Stimulated activated CD8-positive, alpha-beta memory T cell treated with anti-CD3 and anti-CD28 coated beads, Interleukin-15, amount 100 ng/mL, for 1 hour (primary cell): ENCODE data around the gene C15orf39.
A peak's percentile ranks its signal among the peaks of the same experiment; 100 is the strongest.

Experiments
- DNase-seq: peaks from one replicate; pipeline ENCODE4 v3.0.0-alpha.2; 2020; ENCODE audit warnings: low read depth

The C15orf39 gene

DNA sequence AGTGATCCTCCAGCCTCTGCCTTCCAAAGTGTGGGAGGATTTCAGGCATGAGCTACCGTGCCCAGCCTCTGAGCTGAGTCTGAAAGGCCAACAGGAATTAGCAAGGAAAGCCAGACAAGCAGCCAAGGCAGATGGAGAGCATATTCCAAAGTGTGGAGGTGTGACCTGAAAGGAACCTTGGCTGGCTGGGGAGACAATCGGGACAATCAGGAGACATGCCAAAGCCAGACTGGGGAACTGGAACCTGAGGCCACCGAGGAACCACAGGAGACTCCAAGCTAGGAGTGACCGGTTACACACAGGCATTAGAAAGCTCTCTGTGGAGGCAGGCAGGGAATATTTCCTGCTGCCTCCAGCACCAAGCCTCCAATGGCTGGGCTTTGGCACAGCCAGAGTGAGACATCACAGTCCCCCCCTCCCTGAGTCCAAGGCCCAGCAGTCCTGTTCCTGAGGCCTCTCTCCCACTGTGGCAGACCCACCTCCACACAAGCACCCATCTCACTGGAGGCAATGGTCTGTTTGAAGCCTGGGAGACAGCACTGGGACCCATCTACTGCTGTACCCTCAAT lies 4.5 kb upstream of the C15orf39 start:
- no peak for DNase-seq

DNA sequence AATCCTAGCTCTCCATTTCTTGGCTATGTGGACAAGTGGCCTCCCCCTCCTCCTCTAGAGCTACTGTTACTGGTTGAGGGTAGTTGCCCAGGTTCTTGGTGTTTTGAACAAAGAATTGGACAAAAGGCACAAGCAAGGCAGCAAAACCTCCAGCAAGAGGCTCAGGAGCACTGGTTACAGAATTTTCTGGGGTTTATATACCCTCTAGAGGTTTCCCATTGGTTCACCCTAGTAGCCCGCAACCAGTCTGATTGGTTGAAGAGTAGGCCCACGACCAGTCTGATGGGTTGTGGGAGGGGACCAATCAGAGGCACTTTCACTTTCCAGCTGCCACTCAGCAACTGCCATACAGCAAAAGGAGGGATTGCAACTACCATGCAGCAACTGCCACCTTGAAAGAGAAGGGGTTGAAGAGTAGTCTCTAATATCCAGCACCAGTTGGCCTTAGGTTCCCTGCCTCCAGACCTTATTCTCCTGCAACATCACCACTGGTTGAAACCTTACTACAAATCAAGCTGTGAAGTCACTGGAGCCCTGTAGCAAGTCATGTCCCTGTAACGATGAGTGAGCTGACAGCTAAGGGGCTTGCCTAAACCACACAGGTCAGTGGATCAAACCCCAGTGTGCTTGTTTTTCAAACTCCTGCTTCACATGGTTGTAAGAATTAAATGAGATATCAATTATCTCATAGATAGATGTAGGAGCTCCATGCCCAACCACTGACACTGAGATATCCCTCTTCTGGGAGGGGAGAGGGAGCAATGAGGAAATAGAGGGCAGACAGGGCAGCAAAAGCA lies 2.9 kb upstream of the C15orf39 start:
- DNase-seq: no peak

DNA sequence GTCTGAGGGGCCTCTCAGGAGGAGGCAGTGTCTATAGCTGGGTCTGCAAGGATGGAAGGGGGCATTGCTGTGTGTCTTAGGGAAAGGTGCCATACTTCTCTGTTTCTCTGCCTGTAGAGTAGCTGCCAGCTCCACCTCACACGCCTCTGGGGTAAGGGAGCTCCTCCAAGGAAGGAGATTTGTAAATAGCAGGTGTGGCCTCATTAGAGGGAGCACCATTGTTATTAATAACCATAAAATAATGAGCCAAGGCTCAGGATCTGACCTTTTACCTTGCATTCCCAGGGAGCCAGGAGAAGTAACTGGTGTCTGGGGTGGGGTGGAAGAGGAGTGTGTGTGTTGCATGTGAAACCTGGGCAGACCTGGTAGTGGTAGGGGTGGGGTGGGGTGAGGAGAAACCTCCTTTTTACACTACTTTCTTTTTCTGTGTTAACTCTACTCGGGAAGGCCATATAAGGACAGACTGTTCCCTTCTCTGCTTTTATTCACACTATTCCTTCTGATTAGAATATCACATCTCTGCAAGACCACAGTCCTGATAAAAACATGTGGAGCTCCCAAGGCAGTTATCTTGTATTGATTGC lies 2.2 kb upstream of the C15orf39 start:
- no peak for DNase-seq

DNA sequence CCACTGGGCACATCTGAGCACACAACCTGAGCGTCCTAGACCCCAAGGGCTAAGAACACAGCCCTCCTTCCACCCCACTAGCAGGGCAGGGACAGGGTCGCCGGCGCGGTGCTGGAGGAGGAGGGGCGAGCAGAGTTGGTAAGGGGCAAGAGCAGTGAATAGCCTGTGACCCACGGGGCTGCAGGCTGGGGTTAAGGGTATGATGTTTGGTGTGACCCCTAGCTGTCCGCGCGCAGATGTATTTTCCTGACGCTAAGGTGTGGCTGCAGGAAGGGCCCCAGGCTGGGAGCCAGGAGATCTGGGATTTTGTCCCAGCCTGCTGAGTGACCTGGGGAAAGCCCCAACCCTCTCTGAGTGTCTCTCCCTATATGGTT lies 1.3 kb upstream of the C15orf39 start:
- no peak for DNase-seq

DNA sequence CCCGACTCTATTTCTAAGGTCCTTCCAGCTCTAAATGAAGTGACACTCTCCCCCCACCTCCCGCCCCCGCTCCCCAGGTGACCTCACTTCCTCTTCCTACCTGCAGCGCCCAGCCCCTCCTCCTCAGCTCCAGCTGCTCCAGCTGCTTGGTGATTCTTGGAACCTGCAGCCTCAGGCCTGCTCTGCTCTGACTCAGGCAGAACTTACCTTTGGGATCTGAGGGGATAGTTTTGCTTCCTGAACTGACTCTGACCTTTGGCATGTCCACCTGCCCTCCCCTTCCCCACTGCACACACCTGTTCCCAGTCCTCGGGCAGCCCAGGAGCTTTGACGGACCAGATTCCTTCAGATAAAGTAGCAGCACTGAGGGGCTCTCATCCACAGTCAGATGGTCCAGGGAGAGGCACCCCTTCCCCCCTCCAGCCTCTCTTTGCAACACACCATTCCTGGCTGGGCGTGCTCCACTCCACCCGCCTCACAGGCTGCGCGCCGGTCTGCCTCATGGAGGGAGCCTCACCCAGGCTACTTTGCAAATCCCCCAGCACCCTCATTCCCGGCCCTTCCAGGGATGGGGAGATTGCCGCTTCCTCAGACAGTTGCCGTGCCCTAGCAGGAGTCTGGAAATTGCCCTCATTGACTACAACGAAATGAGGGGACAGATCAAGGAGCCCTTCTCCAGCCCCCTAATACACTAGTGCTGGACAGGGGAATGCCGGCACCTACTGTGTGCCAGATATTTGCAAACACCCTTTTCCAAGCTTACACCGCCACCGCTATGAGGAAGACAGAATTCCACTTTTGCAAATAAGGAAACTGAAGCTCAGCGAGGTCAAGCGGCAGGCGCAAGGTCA lies 692 bp upstream of the C15orf39 start:
- no peak for DNase-seq

DNA sequence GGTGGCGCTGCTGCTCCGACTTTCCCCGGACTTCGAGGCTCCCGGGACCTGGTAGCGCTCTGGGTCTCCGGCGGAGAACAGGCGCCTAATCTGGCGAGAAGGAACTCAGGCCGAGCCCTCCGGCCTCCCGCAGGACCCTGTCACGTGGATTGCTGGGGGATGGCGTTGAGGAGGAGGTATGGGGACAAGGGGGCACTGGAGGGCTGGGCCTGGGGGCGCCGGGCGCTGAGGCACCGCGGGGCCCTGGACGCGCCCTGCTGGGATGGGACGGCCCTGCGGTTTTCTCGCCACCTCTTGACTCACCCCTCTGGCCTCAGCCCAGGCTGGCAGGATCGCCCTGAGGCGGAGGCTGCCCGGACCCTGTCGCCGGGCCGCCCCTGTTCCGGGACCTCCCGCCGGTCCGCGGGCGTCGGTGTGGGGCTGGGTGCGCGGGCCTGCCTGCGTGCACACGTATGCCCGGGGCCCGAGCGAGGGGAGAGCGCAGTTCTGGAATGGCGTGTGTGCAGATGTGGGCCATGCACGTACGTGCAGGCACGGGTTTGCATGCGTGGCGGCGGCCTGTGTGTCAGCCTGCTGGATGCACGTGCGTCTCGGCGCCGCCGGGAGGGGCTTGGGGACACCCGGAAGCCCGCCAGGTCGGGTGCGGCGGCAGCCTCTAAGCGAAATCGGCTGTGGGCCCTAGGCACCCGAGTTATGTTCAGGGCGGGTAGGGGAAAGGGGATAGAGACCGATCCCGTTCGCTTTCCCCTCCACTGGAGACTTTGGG lies 752 bp downstream of the C15orf39 start:
- peak; percentile 59 for DNase-seq

DNA sequence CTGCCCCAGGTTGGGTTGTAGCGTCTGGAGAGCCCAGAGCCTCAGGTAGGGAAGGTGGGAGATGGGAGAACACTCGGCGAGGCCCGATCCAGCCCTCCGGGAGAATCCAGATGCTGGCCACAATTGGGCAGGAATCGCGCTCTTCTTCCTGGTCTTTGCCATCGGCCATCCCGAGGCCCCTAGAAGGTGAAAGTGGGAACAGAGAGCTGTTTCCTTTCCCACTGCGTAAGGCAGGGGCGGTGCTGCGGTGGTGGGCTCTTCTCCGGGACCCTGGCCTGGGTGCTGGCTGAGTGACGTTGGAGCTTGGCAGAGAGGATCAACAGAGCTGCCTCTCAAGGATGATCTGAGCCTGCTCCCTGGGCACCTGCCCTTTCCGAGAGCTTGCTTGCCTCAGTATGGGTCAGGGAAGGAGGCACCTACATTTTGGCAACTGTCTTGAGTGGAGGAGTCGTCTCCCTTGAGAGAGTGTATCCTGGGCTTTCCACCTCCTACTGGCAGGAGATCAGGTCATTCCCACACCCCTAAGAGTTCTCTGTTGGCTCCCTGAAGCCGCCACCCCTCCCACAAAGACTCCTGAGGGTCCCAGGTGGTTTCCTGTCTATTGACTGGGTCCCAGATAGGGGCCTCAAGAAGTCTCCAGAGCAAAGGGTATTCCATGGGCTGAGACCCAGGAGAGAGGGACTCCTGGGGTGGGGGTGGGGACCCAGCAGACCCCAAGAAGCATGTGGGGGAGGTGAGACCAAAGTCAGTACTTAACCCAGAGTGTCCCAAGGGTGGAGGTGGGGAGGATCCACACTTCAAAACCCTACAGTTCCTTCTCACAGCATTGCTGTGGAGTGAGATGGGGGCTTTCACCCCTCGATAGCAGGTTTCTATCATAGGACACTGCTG lies 1.6 kb downstream of the C15orf39 start:
- DNase-seq: no peak

DNA sequence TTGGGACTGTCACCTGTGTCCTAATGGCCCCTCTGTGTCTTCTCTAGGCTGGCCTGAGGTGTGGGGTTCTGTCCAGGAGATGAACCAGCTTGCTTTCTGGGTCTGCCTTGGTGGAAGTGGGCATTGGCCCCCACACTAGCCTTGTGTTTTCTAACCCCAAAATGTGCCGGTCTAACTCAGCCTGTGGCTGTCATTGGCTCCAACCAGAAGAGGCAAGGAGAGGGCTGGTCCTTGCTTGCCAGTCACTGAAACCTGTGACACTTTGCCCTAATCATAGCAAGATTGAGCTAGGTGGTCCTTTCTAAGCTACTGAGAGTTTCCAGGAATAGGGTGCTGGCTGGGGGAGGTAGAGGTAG lies 2.2 kb downstream of the C15orf39 start:
- no peak for DNase-seq

DNA sequence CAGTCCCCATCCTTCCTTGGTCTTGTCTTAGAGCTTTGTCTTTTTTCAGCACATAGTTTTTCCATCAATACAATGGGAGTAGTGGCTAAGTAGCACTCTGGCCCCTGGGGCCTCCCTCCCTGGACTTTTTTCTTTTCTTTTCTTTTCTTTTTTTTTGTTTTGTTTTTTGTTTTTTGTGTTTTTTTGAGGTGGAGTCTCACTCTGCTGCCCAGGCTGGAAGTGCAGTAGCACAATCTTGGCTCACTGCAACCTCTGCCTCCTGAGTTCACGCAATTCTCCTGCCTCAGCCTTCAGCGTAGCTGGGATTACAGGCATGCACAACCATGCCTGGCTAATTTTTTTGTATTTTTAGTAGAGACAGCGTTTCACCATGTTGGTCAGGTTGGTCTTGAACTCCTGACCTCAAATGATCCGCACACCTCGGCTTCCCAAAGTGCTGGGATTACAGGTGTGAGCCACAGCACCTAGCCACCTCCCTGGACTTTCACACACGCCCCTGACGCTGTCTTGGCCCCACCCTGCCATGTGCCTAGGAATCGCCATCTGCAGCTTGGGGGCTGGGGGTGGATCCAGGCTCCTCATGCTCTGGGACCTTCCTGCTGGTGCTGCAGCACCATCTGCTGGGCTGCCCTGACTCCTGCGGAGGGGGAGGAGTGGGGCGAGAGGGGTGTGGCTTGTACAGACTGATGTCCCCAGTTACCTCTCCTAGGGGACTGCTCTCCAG lies 2.8 kb downstream of the C15orf39 start:
- peak; percentile 71 for DNase-seq

DNA sequence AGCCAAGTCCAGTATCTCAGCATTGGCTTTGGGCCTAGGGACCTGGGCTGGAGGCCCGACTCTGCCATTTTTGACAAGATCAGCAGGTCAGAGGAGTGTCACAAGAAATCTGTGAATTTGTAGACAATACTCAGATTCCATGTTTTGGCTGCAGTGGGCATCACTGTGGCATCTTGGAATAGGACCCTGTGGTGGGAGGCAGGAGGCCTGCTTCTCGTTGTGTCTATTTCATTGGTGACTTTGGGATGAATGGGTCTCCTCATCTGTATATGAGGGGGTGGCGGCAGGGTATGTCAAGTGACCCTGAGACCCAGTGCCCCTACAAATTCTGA lies 3.3 kb downstream of the C15orf39 start:
- no peak for DNase-seq

DNA sequence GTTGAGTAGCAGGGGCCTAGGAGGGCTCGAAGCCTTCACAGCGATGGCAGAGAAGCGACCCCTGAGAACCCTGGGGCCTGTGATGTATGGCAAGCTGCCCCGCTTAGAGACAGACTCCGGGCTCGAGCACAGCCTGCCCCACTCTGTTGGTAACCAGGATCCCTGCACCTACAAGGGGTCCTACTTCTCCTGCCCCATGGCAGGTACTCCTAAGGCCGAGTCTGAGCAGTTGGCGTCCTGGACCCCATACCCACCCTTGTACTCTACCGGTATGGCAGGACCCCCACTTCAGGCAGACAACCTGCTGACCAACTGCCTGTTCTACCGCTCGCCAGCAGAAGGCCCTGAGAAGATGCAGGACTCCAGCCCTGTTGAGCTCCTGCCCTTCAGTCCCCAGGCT lies 4.3 kb downstream of the C15orf39 start:
- no peak for DNase-seq

DNA sequence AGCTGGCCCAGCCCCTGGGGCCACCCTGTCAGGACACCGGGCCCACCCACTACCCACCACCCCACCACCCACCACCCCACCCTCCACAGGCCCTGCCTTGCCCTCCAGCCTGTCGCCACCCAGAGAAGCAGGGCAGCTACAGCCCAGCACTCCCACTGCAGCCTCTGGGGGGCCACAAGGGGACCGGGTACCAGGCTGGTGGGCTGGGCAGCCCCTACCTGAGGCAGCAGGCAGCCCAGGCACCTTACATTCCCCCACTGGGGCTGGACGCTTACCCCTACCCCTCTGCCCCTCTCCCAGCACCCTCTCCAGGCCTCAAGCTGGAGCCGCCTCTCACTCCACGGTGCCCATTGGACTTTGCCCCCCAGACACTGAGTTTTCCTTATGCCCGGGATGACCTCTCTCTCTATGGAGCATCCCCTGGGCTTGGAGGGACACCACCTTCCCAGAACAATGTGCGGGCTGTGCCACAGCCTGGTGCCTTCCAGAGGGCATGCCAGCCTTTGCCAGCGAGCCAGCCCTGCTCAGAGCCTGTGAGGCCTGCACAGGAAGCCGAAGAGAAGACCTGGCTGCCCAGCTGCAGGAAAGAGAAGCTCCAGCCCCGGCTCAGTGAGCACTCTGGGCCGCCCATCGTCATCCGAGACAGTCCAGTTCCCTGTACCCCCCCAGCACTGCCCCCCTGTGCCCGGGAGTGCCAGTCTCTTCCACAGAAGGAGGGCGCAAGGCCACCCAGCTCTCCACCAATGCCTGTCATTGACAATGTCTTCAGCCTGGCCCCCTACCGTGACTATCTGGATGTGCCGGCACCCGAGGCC lies 5.3 kb downstream of the C15orf39 start:
- no peak for DNase-seq

DNA sequence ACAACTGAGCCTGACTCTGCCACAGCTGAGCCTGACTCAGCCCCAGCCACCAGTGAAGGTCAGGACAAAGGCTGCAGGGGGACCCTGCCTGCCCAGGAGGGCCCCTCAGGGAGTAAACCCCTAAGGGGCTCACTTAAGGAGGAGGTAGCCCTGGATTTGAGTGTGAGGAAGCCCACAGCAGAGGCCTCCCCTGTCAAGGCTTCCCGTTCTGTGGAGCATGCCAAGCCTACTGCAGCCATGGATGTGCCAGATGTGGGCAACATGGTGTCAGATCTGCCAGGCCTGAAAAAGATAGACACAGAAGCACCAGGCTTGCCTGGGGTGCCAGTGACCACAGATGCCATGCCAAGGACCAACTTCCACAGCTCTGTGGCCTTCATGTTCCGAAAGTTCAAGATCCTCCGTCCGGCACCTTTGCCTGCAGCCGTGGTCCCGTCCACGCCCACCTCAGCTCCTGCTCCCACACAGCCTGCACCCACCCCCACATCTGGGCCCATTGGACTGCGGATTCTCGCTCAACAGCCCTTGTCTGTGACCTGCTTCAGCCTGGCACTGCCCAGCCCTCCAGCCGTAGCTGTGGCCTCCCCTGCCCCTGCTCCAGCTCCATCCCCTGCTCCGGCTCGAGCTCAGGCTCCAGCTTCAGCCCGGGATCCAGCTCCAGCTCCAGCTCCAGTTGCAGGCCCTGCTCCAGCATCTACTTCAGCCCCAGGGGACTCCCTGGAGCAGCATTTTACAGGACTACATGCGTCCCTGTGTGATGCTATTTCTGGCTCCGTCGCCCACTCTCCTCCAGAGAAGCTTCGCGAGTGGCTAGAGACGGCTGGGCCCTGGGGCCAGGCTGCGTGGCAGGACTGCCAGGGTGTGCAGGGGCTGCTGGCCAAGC lies 6.2 kb downstream of the C15orf39 start:
- no peak for DNase-seq

DNA sequence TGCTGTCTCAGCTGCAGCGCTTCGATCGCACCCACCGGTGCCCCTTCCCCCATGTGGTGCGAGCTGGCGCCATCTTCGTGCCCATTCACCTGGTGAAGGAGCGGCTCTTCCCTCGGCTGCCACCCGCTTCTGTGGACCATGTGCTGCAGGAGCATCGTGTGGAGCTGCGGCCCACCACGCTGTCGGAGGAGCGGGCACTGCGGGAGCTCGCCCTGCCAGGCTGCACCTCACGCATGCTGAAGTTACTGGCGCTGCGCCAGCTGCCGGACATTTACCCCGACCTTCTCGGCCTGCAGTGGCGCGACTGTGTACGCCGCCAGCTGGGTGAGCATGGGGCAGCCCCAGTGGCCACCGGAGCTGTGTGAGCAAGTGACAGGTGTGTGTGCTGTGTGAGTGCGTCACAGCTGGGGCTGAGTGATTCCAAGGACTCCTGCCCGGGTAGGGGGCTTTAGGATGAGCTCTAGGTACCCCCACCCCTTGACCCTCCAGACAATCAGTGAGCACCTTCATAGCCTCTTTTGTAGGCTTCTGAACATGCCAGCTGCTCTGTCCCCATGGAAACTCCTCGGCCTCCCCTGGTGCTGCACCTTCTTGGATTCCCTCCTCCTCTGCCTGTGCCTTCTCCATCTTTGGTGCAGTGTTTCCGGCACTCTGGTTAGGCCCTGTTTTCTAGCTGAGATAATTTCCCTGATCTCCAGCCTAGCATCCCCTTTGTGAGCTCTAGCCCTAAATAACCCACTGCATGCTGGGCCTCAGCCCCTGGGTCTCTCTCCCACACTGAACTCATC lies 7.0 kb downstream of the C15orf39 start:
- no peak for DNase-seq

DNA sequence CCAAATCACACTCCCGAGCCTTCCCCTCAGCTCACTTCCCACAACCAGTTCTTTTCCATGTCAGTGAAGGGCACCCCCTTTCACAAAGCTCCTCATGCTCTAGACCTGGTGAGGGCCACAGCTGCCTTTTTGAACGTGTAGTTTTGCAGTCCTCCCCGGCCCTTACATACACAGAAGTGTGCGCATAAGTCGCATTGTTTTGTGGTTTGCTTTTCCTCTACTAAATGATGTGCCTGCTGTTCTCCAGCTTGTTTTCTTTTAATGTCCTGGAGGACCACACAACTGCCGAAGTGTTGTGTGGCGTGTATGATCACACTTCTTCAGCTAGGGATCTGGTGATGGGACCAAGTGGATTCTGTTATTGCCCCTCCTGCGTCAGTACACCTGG lies 7.6 kb downstream of the C15orf39 start:
- DNase-seq: no peak

DNA sequence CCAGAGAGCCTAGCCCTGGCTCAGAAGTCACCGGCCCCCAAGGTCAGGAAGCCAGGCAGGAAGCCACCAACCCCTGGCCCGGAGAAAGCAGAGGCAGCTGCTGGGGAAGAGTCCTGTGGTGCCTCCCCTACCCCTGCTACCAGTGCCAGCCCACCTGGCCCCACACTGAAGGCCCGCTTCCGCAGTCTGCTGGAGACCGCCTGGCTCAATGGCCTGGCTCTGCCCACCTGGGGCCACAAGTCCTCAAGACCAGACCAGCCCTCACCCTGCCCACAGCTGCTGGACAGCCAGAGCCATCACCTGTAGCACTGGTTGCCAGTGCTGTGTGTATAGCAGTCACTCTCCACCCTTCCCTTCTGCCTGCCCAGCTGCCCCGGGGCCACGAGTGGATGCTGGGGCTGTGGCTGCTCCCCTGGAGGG lies 9.1 kb downstream of the C15orf39 start:
- no peak for DNase-seq

DNA sequence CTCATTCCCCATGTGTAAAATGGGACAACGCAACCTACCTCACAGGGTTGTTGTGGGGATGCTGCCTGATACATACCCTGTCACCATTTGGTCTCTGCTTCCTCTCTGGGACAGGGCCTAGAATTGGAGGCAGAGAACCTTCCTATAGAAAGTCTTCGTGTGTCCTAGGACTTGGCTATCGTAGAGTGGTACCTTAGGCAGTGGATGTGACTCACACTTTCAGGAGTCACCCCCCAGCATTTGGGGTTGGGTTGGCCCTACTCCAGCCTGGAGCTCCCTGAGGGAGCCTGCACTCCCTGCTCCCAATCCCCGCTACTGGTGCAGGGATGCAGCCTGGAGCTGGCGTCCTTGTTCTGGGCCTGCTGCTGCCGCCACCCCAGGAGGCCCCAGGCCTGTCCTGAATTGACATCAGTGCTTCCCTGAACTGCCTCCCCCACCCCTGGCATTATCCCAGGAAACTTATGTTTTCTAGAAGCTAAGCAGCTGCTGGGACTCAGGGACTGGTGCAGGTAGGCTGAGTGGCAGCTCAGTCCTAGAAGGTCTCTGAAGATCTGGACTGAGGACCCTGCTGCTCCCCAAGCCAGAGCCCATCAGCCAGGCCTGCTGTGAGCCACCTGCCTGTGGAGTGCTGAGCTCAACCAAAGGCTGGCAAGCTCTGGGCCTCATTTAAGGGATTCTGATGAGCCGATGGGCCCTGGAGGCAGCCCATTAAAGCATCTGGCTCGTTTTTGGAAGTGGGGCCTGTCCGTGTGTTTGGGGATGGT lies 9.9 kb downstream of the C15orf39 start:
- DNase-seq: no peak
